Measurements from ENCODE around the gene HSPA8. TPM values are rescaled to one million over a fixed set of nuclear protein-coding genes. Genes with fewer than 3 reads are reported as not detected.

Gene HSPA8
- total and polyA plus RNA-seq, 4 experiments from 2014 or later: 809 to 1,778 (median 1,237) TPM

GRCh38 chr11:123045101-123045500, 16.8 kb downstream of the HSPA8 start:
- Histone ChIP-seq H3K27ac (ENCODE audit: low read depth, low read length) (no peak overlapping the region), H3K36me3 (ENCODE audit: insufficient read depth, low read length) (no peaks in the 10 kb centered on the region), H3K27me3 (ENCODE audit: insufficient read depth, low read length) (no peaks in the 10 kb centered on the region), H3K4me3 (ENCODE audit: low read length in 2 of 2) (no peak overlapping the region), H3K9me3 (ENCODE audit: control insufficient read depth in 1 of 2, low read length in 2 of 2) (no peaks in the 10 kb centered on the region), H3K4me1 (ENCODE audit: insufficient read depth, low read length) (no peaks in the 10 kb centered on the region)
- intact Hi-C loops (cut with micrococcal nuclease): no loop called here
- no peak for DNase-seq
- Mint-ChIP-seq H3K4me3 (no peak overlapping the region), H3K27ac (peak overlapping the region in 1 of 7 donors; percentile 10), H3K4me1 (no peaks in the 10 kb centered on the region), H3K9me3 (no peaks in the 10 kb centered on the region), H3K27me3 (no peaks in the 10 kb centered on the region), H3K36me3 (no peaks in the 10 kb centered on the region)
- POLR2A ChIA-PET (ENCODE audit: partially characterized antibody): no interaction called here
- CTCF ChIA-PET (ENCODE audit: partially characterized antibody): interaction anchor here (1.0 to 4.9 kb wide), 6 partner anchors 9 to 58 kb away, joined by 3 to 41 read pairs (median 9); no protein-coding TSS in a partner anchor

GRCh38 chr11:123041185-123041584, 20.8 kb downstream of the HSPA8 start:
- POLR2A ChIA-PET (ENCODE audit: partially characterized antibody): no interaction called here

GRCh38 chr11:123040111-123040432, 21.9 kb downstream of the HSPA8 start:
- Mint-ChIP-seq H3K4me3 (no peak overlapping the region), H3K9me3 (no peaks in the 10 kb centered on the region), H3K27ac (no peak overlapping the region), H3K36me3 (no peaks in the 10 kb centered on the region), H3K4me1 (no peaks in the 10 kb centered on the region), H3K27me3 (peaks cover 0 to 3% of the 10 kb centered on the region in 2 donors)
- intact Hi-C loops (cut with micrococcal nuclease): no loop called here
- H3K27me3 ChIP-seq (ENCODE audit: insufficient read depth, low read length): no peaks in the 10 kb centered on the region
- H3K4me3 ChIP-seq (ENCODE audit: low read length in 2 of 2): no peak overlapping the region
- no peak for DNase-seq
- no peaks in the 10 kb centered on the region for H3K4me1 ChIP-seq (ENCODE audit: insufficient read depth, low read length)
- no peaks in the 10 kb centered on the region for H3K36me3 ChIP-seq (ENCODE audit: insufficient read depth, low read length)
- ChIA-PET POLR2A (ENCODE audit: partially characterized antibody) (no interaction called here), CTCF (ENCODE audit: partially characterized antibody) (interaction anchor here (1.5 to 1.9 kb wide), 2 partner anchors 10 to 176 kb away, joined by 4 to 6 read pairs; no protein-coding TSS in a partner anchor)
- H3K27ac ChIP-seq (ENCODE audit: low read depth, low read length): no peak overlapping the region
- H3K9me3 ChIP-seq (ENCODE audit: control insufficient read depth in 1 of 2, low read length in 2 of 2): no peaks in the 10 kb centered on the region

More at GRCh38 chr11:123041185-123041584, 20.8 kb downstream of the HSPA8 start:
- H3K27me3 ChIP-seq (ENCODE audit: insufficient read depth, low read length): no peaks in the 10 kb centered on the region
- CTCF ChIA-PET (ENCODE audit: partially characterized antibody): no interaction called here
- Mint-ChIP-seq H3K4me3 (no peak overlapping the region), H3K36me3 (no peaks in the 10 kb centered on the region), H3K9me3 (no peaks in the 10 kb centered on the region), H3K4me1 (no peaks in the 10 kb centered on the region), H3K27me3 (no peaks in the 10 kb centered on the region), H3K27ac (no peak overlapping the region)
- H3K4me1 ChIP-seq (ENCODE audit: insufficient read depth, low read length): no peaks in the 10 kb centered on the region
- intact Hi-C loops (cut with micrococcal nuclease): no loop called here
- H3K27ac ChIP-seq (ENCODE audit: low read depth, low read length): no peak overlapping the region
- H3K36me3 ChIP-seq (ENCODE audit: insufficient read depth, low read length): no peaks in the 10 kb centered on the region
- H3K9me3 ChIP-seq (ENCODE audit: control insufficient read depth in 1 of 2, low read length in 2 of 2): no peaks in the 10 kb centered on the region
- DNase-seq: no peak
- no peak overlapping the region for H3K4me3 ChIP-seq (ENCODE audit: low read length in 2 of 2)

GRCh38 chr11:123035831-123036230, 26.1 kb downstream of the HSPA8 start:
- H3K27ac ChIP-seq (ENCODE audit: low read depth, low read length): no peak overlapping the region
- H3K36me3 Mint-ChIP-seq: no peaks in the 10 kb centered on the region
- H3K4me3 Mint-ChIP-seq: no peak overlapping the region
- intact Hi-C loops (cut with micrococcal nuclease): no loop called here
- H3K9me3 ChIP-seq (ENCODE audit: control insufficient read depth in 1 of 2, low read length in 2 of 2): no peaks in the 10 kb centered on the region
- H3K27ac Mint-ChIP-seq: no peak overlapping the region
- H3K36me3 ChIP-seq (ENCODE audit: insufficient read depth, low read length): no peaks in the 10 kb centered on the region
- no peaks in the 10 kb centered on the region for H3K4me1 ChIP-seq (ENCODE audit: insufficient read depth, low read length)
- no peaks in the 10 kb centered on the region for H3K9me3 Mint-ChIP-seq
- peaks cover 0 to 3% of the 10 kb centered on the region in 2 donors for H3K27me3 Mint-ChIP-seq
- no peaks in the 10 kb centered on the region for H3K27me3 ChIP-seq (ENCODE audit: insufficient read depth, low read length)
- CTCF ChIA-PET (ENCODE audit: partially characterized antibody): interaction anchor here (1.0 to 4.6 kb wide), 4 partner anchors 9 to 209 kb away, joined by 3 to 31 read pairs (median 14); no protein-coding TSS in a partner anchor
- H3K4me1 Mint-ChIP-seq: peaks cover 0 to 2% (median 0%) of the 10 kb centered on the region in 4 donors
- no peak overlapping the region for H3K4me3 ChIP-seq (ENCODE audit: low read length in 2 of 2)
- POLR2A ChIA-PET (ENCODE audit: partially characterized antibody): no interaction called here
- DNase-seq: no peak

GRCh38 chr11:123034597-123034996, 27.3 kb downstream of the HSPA8 start:
- H3K36me3 Mint-ChIP-seq: no peaks in the 10 kb centered on the region
- Histone ChIP-seq H3K27ac (ENCODE audit: low read depth, low read length) (no peak overlapping the region), H3K36me3 (ENCODE audit: insufficient read depth, low read length) (no peaks in the 10 kb centered on the region), H3K4me1 (ENCODE audit: insufficient read depth, low read length) (no peaks in the 10 kb centered on the region), H3K9me3 (ENCODE audit: control insufficient read depth in 1 of 2, low read length in 2 of 2) (no peaks in the 10 kb centered on the region), H3K4me3 (ENCODE audit: low read length in 2 of 2) (no peak overlapping the region), H3K27me3 (ENCODE audit: insufficient read depth, low read length) (no peaks in the 10 kb centered on the region)
- H3K4me1 Mint-ChIP-seq: peaks cover 0 to 2% (median 0%) of the 10 kb centered on the region in 4 donors
- intact Hi-C loops (cut with micrococcal nuclease): no loop called here
- no peak for DNase-seq
- H3K27ac Mint-ChIP-seq: no peak overlapping the region
- H3K4me3 Mint-ChIP-seq: no peak overlapping the region
- no peaks in the 10 kb centered on the region for H3K9me3 Mint-ChIP-seq
- peaks cover 2 to 3% of the 10 kb centered on the region in 2 donors for H3K27me3 Mint-ChIP-seq
- CTCF ChIA-PET (ENCODE audit: partially characterized antibody): interaction anchor here (0.8 to 4.6 kb wide), 10 partner anchors 8 to 212 kb away, joined by 3 to 31 read pairs (median 4); no protein-coding TSS in a partner anchor
- POLR2A ChIA-PET (ENCODE audit: partially characterized antibody): no interaction called here

- no peaks in the 10 kb centered on the region for H3K9me3 Mint-ChIP-seq
- Histone ChIP-seq H3K4me3 (ENCODE audit: low read length in 2 of 2) (no peak overlapping the region), H3K27ac (ENCODE audit: low read depth, low read length) (no peak overlapping the region), H3K9me3 (ENCODE audit: control insufficient read depth in 1 of 2, low read length in 2 of 2) (no peaks in the 10 kb centered on the region), H3K36me3 (ENCODE audit: insufficient read depth, low read length) (no peaks in the 10 kb centered on the region), H3K4me1 (ENCODE audit: insufficient read depth, low read length) (no peaks in the 10 kb centered on the region), H3K27me3 (ENCODE audit: insufficient read depth, low read length) (no peaks in the 10 kb centered on the region)
- H3K4me1 Mint-ChIP-seq: peaks cover 0 to 2% (median 0%) of the 10 kb centered on the region in 4 donors
- H3K27ac Mint-ChIP-seq: no peak overlapping the region
- POLR2A ChIA-PET (ENCODE audit: partially characterized antibody): interaction anchor here (0.8 to 1.7 kb wide), 2 partner anchors 19 to 21 kb away, joined by 3 read pairs; no protein-coding TSS in a partner anchor
- intact Hi-C loops (cut with micrococcal nuclease): no loop called here
- no peak for DNase-seq
- no peak overlapping the region for H3K4me3 Mint-ChIP-seq
- CTCF ChIA-PET (ENCODE audit: partially characterized antibody): interaction anchor here (0.8 to 4.6 kb wide), 13 partner anchors 9 to 213 kb away, joined by 3 to 31 read pairs (median 5); no protein-coding TSS in a partner anchor
- no peaks in the 10 kb centered on the region for H3K36me3 Mint-ChIP-seq
- H3K27me3 Mint-ChIP-seq: peaks cover 2 to 3% of the 10 kb centered on the region in 2 donors
Measured at GRCh38 chr11:123033895-123034294, 28.0 kb downstream of the HSPA8 start.

- CTCF ChIA-PET (ENCODE audit: partially characterized antibody): interaction anchor here (1.0 to 12.1 kb wide), 6 partner anchors 8 to 165 kb away, joined by 3 to 193 read pairs (median 8); no protein-coding TSS in a partner anchor
- H3K4me3 Mint-ChIP-seq: no peak overlapping the region
- Histone ChIP-seq H3K4me1 (ENCODE audit: insufficient read depth, low read length) (no peaks in the 10 kb centered on the region), H3K4me3 (ENCODE audit: low read length in 2 of 2) (no peak overlapping the region), H3K27me3 (ENCODE audit: insufficient read depth, low read length) (no peaks in the 10 kb centered on the region), H3K36me3 (ENCODE audit: insufficient read depth, low read length) (no peaks in the 10 kb centered on the region), H3K9me3 (ENCODE audit: control insufficient read depth in 1 of 2, low read length in 2 of 2) (no peaks in the 10 kb centered on the region), H3K27ac (ENCODE audit: low read depth, low read length) (no peak overlapping the region)
- POLR2A ChIA-PET (ENCODE audit: partially characterized antibody): interaction anchor here (1.3 kb wide), 1 partner anchor 31 kb away, joined by 3 read pairs; the partner anchor contains the start of gene HSPA8
- no peaks in the 10 kb centered on the region for H3K9me3 Mint-ChIP-seq
- H3K36me3 Mint-ChIP-seq: no peaks in the 10 kb centered on the region
- DNase-seq: no peak
- peaks cover 0 to 2% (median 0%) of the 10 kb centered on the region in 4 donors for H3K4me1 Mint-ChIP-seq
- intact Hi-C loops (cut with micrococcal nuclease): no loop called here
- H3K27ac Mint-ChIP-seq: no peak overlapping the region
- H3K27me3 Mint-ChIP-seq: peaks cover 0 to 2% of the 10 kb centered on the region in 2 donors
Measured at GRCh38 chr11:123030517-123030916, 31.4 kb downstream of the HSPA8 start.

Data from CD4-positive, alpha-beta memory T cell (primary cell).